C4-2B (cell line): ENCODE measurements around the gene IL3.

Experiments
- H3K27ac ChIP-seq: fragments of 450-650 bp; 2 replicates; pipeline ENCODE4 v1.5.1; 2017
- CTCF ChIP-seq: fragments of 450-650 bp; conservative IDR thresholded peaks from 2 replicates; pipeline ENCODE4 v1.5.1; 2017; ENCODE audit warnings: mild to moderate bottlenecking
- ZFX ChIP-seq: fragments of 450-650 bp; IDR thresholded peaks from 2 replicates; pipeline ENCODE4 v1.6.1; 2017

Gene IL3

DNA sequence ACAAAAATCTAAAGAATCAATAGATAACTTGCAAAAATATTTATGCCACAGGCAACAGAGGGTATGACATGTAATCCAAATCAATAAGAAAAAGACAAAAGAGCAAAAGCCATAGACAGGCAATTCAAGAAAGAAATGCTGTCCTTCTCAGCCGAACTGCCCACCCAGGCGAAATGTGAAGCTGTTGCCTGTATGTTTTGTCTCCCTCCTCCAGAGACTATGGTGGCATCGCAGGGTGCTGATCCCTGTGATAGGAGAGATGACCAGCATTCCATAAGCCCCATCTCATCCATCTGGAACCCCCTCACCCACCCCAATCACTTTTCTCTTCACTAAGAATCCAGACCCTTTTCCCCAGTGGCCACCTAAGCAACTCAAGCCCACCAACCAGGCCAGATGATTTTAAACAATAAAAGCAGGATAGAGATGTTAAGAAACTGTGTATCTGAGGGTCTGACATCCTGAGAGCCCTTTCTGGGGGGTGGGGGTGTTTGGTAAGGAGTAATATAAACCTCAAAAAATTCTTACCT, 43.7 kb upstream of the IL3 start:
- TF ChIP-seq CTCF = no peak
- no peak overlapping the region for H3K27ac ChIP-seq

DNA sequence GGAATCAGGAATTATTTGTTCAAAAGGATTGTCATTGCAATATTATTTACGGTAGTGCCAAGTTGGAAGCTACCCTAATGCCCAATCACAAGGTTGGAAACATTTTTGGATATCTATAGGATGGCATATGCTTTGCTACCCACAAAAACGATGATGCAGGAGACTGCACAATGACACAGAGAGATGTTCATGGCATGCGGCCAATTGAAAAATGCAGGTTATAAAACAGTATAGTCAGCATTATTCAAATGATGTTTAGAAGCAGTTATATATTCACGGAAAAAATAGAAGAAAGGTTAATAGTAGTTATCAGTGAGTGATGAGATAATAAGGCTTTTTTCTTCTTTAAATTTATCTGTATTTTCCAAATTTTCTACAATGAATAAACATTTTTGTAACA, 43.1 kb upstream of the IL3 start:
- H3K27ac ChIP-seq = no peak overlapping the region
- TF ChIP-seq ZFX (no peak), CTCF (no peak)

DNA sequence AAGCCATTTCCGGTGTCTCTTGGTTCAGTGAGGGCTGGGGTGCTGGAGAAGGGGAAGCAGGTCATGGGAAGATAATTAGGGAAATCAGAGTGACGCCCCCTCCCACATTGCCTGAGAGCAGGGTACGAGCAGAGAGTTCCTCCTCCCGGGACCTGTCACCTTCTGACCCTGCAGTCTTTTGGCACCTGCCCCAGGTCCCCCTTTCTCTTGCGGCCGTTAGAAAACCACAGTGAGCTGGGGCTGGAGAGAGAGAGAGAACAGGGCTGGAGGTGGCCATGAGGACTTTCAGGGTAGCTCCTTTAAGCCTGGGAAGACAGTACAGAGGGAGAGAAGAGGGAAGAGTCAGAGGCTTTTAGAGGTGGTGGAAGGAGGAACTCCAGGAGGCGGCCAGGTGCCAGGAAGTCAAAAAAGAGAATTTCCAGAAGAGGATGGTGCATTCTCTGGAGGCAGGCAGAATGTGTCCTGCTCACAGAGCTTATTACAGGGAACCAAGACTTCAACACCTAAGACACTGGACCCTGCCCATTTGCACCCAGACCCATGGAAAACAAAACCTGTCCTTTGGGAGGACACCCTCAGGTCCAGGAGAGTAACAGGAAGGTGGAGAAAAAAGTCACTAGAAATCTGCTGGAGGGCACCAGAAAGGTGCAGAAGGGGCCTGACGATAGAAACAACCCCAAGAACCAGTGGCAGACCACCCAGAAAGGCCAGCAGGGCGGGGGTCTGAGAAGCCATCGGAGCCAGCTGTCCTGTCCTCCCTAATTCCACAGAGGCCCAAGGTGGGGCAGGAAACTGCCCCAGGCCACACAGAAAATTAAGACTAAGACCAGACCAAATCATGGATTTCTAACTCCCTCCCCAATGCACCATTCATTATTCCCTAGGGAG, 42.5 kb upstream of the IL3 start:
- TF ChIP-seq ZFX (no peak), CTCF (no peak)
- no peak overlapping the region for H3K27ac ChIP-seq

DNA sequence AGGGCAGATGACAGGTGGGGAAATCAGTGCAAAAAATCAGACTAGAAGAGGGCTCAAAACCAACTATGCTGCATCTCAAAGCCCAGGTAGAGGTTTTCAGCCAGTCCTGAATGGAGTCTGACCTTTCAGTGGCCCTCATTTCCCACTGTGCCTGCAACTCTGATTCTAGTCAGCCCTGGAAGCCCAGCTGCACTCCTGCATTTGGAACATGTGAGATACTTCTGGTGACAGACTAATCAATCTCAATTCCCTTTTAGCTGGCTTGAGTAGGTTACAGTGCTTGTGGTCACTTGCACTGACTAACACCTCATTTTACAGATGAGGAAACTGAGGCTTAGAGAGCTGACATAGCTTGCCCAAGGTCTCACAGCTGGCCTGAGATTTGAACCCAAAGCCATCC, 41.1 kb upstream of the IL3 start:
- no peak for TF ChIP-seq ZFX
- no peak for TF ChIP-seq CTCF
- H3K27ac ChIP-seq = no peak overlapping the region

GRCh38 chr5:132019857-132020555, 40.4 kb upstream of the IL3 start:
- H3K27ac ChIP-seq = no peak overlapping the region
- no peak for TF ChIP-seq ZFX
- TF ChIP-seq CTCF = no peak

DNA sequence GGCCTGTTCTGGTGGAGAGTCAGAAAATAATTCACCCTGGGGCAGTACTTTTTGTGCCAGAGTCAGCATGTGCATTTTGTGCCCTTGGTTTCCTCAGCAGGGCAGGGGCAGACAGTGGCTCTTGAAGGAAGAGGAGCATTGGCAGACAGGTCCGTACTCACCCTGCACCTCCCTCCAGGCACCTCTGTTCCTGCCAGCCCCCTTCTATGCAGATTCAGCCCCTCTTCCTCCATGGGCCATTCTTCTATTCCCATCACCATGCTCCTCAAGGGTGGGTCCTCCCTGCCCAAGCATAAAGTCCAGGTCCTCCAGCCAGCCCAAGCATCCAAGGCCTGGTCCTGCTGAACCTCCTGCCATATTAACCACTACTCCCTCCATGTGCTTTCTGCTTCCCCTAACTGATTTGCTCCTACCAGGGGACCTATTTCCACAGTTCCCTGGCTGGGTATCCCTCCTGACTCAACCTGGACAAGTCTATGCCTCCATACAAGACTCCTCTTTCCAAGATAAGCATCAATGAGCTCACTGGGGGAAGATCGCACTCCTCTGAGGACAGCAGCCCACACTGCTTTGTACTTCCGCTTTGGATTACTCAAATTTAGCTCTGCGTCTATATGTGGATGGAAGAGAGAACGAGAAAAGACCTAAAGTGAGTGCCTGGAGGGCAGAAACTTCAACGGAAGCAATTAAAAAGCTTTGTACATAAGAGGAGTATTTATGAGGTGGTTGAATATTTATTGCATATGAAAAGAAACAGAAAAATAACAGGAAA, 39.7 kb upstream of the IL3 start:
- no peak overlapping the region for H3K27ac ChIP-seq
- TF ChIP-seq CTCF (no peak), ZFX (no peak)
